Fibroblast of lung (primary cell): ENCODE results near the gene ABCA5.

Source experiments
- CTCF ChIP-seq, 2 donors: IDR thresholded peaks in 1 of 2; conservative IDR thresholded peaks in 1 of 2; 1 replicate in 1 of 2; 2 replicates in 1 of 2; pipeline ENCODE4 v1.5.1; 2011 to 2012; ENCODE audit warnings: low read length in 2 of 2, control low read depth in 1 of 2, inconsistent platforms in 1 of 2, low read depth in 1 of 2, mild to moderate bottlenecking in 1 of 2
- EZH2 ChIP-seq: IDR thresholded peaks from 2 replicates; pipeline ENCODE4 v1.5.1; 2012; ENCODE audit warnings: low read length, control low read depth, mild to moderate bottlenecking; ENCODE audit errors: missing control alignments

- TF ChIP-seq CTCF (conservative IDR thresholded peaks at IDR 0.05 in 1 of 2, IDR thresholded peaks at IDR 0.05 in 1 of 2; ENCODE audit: low read depth in 1 of 2, low read length in 2 of 2) (no peak), EZH2 (no peak)
Observed at GRCh38 chr17:69314246-69315065, 12.5 kb downstream of the ABCA5 start.
